Peyer's patch (tissue), 4 donors: ENCODE measurements around the gene PPP2R2C. TPM values are rescaled to one million over a fixed set of nuclear protein-coding genes. Genes with fewer than 3 reads are reported as not detected.

ENCODE experiments used
- DNase-seq, 3 donors: peaks; one replicate each; pipeline ENCODE4 v3.0.0-alpha.2; 2017 to 2019
- H3K27ac ChIP-seq, 4 donors: fragments of 200-600 bp; sonication (generic); one replicate each; pipeline ENCODE4 v1.5.1; 2016 to 2019
- H3K27me3 ChIP-seq, 2 donors: fragments of 200-600 bp; sonication (generic); one replicate each; pipeline ENCODE4 v1.5.1; 2019
- H3K36me3 ChIP-seq, 3 donors: fragments of 200-600 bp; sonication (generic); one replicate each; pipeline ENCODE4 v1.5.1; 2016 to 2019
- H3K4me1 ChIP-seq, 4 donors: fragments of 200-600 bp; sonication (generic); one replicate each; pipeline ENCODE4 v1.5.1; 2016 to 2019
- H3K4me3 ChIP-seq, 4 donors: fragments of 200-600 bp; sonication (generic); 1 replicate in 3 of 4; 2 replicates in 1 of 4; pipeline ENCODE4 v1.5.1; 2016 to 2019; ENCODE audit warnings: mild to moderate bottlenecking in 1 of 4
- H3K9me3 ChIP-seq, 4 donors: fragments of 200-600 bp; sonication (generic); one replicate each; pipeline ENCODE4 v1.5.1; 2016 to 2019; ENCODE audit warnings: mild to moderate bottlenecking in 1 of 4
- CTCF ChIP-seq, 6 experiments: fragments of 450-650 bp in 4 of 6; fragments of 200-600 bp in 2 of 6; sonication (generic) in 1 of 6; IDR thresholded peaks; one replicate each; pipeline ENCODE4 v1.5.1; 2017 to 2019; ENCODE audit warnings: antibody characterized with exemption in 6 of 6, mild to moderate bottlenecking in 3 of 6, moderate library complexity in 1 of 6
- POLR2A ChIP-seq, 2 donors: fragments of 450-650 bp; IDR thresholded peaks; one replicate each; pipeline ENCODE4 v1.5.1; 2017; ENCODE audit warnings: antibody characterized with exemption in 2 of 2, mild to moderate bottlenecking in 2 of 2, moderate library complexity in 2 of 2
- total RNA-seq, 4 donors: library from RNA; depleted of rRNA; stranded (reverse); fragments of >200 nt; gene quantifications; one replicate each; pipeline ENCODE4 v1.1.0, GENCODE V29; 2016

PPP2R2C gene
- total RNA-seq, 4 donors from 2014 or later = 0.27 to 4.1 TPM; not detected in 2

GRCh38 chr4:6460876-6461275 lies 11.5 kb downstream of the PPP2R2C start:
- Histone ChIP-seq H3K9me3 (no peaks in the 10 kb centered on the region), H3K27ac (no peak overlapping the region), H3K27me3 (no peaks in the 10 kb centered on the region), H3K4me1 (no peaks in the 10 kb centered on the region), H3K4me3 (no peak overlapping the region), H3K36me3 (no peaks in the 10 kb centered on the region)
- peak in 1 of 3 donors; percentile 36 for DNase-seq
- no peak for TF ChIP-seq CTCF (IDR thresholded peaks at IDR 0.05)
- TF ChIP-seq POLR2A (IDR thresholded peaks at IDR 0.05) = no peak

DNA sequence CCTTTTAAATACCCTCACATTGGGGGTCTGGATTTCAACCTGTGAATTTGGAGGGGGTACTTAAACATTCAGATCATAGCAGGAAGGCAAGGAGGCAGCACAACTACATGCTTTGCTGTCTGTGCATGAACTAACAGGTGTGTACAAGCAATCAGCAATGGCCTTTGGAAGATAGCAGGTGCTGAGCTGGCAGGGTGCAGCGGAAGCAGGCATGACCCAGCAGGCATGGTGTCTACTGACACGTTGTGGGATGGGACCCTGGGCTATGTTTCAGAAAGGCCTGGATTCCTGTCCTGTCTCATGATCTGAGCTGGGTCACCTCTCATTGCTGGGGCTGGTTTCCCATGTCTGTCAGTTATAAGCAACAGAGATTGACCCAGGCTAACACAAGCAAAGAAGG lies 13.9 kb downstream of the PPP2R2C start:
- no peak for DNase-seq
- no peak overlapping the region for H3K4me3 ChIP-seq
- H3K4me1 ChIP-seq = no peaks in the 10 kb centered on the region

DNA sequence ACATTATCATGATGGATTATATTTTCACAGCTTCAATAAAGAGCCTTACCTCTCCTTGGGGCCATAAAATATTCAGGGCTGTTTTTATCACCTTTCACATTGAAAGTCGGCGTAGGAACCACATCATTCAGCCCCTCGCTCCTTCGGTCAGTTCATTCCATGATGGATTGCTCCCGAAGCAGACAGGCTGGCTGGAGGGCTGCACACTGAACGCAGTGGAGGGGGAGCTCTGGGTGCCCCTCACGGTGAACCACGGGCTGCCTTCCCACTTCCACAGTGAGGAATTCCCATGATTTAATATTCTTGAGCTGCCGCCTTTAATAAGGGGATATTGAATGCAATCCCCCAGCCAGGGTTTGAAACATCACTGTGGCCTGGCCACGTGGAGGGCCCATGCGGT lies 16.0 kb downstream of the PPP2R2C start:
- Histone ChIP-seq H3K9me3 (no peaks in the 10 kb centered on the region), H3K4me1 (no peaks in the 10 kb centered on the region), H3K4me3 (no peak overlapping the region)

More for the DNA sequence above, 13.9 kb downstream of the PPP2R2C start:
- no peaks in the 10 kb centered on the region for H3K36me3 ChIP-seq
- H3K27ac ChIP-seq = no peak overlapping the region
- no peaks in the 10 kb centered on the region for H3K9me3 ChIP-seq
- no peak for TF ChIP-seq CTCF (IDR thresholded peaks at IDR 0.05)
- TF ChIP-seq POLR2A (IDR thresholded peaks at IDR 0.05) = no peak
- no peaks in the 10 kb centered on the region for H3K27me3 ChIP-seq

DNA sequence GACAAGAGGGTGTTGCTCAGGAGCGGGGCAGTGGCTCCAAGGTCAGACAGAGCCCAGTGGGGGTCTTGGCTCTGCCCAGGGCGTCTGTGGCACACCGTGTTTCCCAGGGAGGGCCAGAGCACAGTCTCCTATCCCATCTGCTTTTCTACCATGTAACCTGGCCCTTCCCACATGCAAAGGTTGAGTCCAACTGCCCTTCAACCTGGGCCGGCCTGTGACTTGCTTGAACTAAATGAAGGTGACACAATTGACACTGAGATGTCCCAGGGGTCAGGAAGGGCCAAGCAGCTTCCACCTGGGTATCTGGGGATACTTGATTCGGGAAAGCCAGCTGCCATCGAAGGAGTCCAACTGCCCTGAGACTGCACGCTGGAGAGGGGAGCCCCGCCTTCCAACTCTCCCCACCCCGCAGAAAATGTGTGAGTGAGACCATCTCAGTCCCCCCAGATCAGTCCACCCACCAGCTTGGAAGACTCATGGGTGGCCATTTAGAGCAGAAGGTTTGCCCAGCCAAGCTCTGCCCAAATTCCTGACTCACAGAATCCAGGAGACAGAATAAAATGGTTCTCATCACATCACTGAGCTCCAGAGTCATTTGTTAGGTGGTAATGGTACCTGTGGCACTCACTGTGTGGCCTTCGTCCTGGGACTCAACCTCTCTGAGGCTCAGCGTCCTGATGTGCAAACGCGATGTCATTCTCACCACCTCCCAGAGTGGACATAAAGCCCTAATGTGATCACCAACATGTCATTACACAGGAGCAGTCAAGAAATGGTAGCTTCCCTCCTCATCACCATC lies 18.1 kb downstream of the PPP2R2C start:
- no peaks in the 10 kb centered on the region for H3K36me3 ChIP-seq
- no peaks in the 10 kb centered on the region for H3K9me3 ChIP-seq
- H3K27ac ChIP-seq = no peak overlapping the region
- no peaks in the 10 kb centered on the region for H3K4me1 ChIP-seq
- TF ChIP-seq CTCF (IDR thresholded peaks at IDR 0.05) (no peak), POLR2A (IDR thresholded peaks at IDR 0.05) (no peak)
- H3K27me3 ChIP-seq = no peaks in the 10 kb centered on the region
- no peak overlapping the region for H3K4me3 ChIP-seq
- no peak for DNase-seq

More for the DNA sequence above, 16.0 kb downstream of the PPP2R2C start:
- no peaks in the 10 kb centered on the region for H3K36me3 ChIP-seq
- H3K27ac ChIP-seq = no peak overlapping the region
- no peaks in the 10 kb centered on the region for H3K27me3 ChIP-seq
- TF ChIP-seq CTCF (IDR thresholded peaks at IDR 0.05) (no peak), POLR2A (IDR thresholded peaks at IDR 0.05) (no peak)
- no peak for DNase-seq

DNA sequence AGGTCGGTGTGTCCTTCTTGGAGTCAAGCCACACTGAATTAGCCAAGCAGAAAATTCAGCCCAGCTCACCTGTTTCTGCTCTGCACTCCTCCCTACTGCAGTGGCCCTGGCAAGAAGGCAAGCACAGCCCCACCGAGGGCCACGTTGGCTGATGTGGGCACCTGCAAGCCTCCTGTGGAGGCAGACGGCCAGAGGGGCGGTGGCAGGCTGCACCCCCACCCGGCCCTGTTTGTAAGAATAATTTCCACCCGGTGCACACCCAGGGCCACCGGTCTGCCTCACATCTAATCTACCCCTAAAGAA lies 18.8 kb downstream of the PPP2R2C start:
- no peaks in the 10 kb centered on the region for H3K36me3 ChIP-seq
- H3K9me3 ChIP-seq = no peaks in the 10 kb centered on the region
- H3K4me3 ChIP-seq = no peak overlapping the region
- no peaks in the 10 kb centered on the region for H3K27me3 ChIP-seq
- TF ChIP-seq POLR2A (IDR thresholded peaks at IDR 0.05) (no peak), CTCF (IDR thresholded peaks at IDR 0.05) (no peak)
- H3K4me1 ChIP-seq = no peaks in the 10 kb centered on the region
- H3K27ac ChIP-seq = no peak overlapping the region
- no peak for DNase-seq
